AG04450 (cell line): ENCODE data around the gene OR1L6. TPM values are rescaled to one million over a fixed set of nuclear protein-coding genes. Genes with fewer than 3 reads are reported as not detected.

ENCODE experiments used
- CTCF ChIA-PET: fragments of 300-600, 350-600 bp; formaldehyde crosslinking; extraction: SDS; loops from one replicate; lab custom pipeline; 2022; ENCODE audit warnings: antibody characterized with exemption, inconsistent platforms; lab: Charles Lee
- POLR2A ChIA-PET: fragments of 350-600 bp; formaldehyde crosslinking; extraction: SDS; loops from one replicate; lab custom pipeline; 2021; ENCODE audit warnings: antibody characterized with exemption, inconsistent platforms; lab: Yijun Ruan, JAX
- DNase-seq: peaks from one replicate; pipeline ENCODE4 v3.0.0-alpha.2; 2011; ENCODE audit warnings: low read depth, low spot score
- H3K27ac ChIP-seq: one replicate; pipeline ENCODE4 v1.5.1; 2012; ENCODE audit warnings: low read depth, low read length, control low read depth
- H3K27me3 ChIP-seq: one replicate; pipeline ENCODE4 v1.6.0; 2012; ENCODE audit warnings: low read length; ENCODE audit not compliant: control insufficient read depth, insufficient read depth
- H3K4me3 ChIP-seq: 2 replicates; pipeline ENCODE4 v1.5.1; 2011; ENCODE audit warnings: mild to moderate bottlenecking, low read depth, low read length, control low read depth
- H3K9me3 ChIP-seq: 2 replicates; pipeline ENCODE4 v1.5.1; 2012; ENCODE audit warnings: low read length; ENCODE audit not compliant: control insufficient read depth, insufficient read depth
- polyA plus RNA-seq: library from polyadenylated mRNA; depleted of rRNA; stranded (reverse); fragments of >200 nt; gene quantifications from 2 replicates; pipeline ENCODE4 v1.2.3, GENCODE V29; 2011
- TF ChIP-seq, protein P1 (sequence below): IDR thresholded peaks from 2 replicates; pipeline ENCODE4 v1.5.1; 2011; ENCODE audit warnings: low read depth, low read length, control low read depth, inconsistent platforms

The OR1L6 gene
- polyA plus RNA-seq, 1 experiment, result not detected

DNA sequence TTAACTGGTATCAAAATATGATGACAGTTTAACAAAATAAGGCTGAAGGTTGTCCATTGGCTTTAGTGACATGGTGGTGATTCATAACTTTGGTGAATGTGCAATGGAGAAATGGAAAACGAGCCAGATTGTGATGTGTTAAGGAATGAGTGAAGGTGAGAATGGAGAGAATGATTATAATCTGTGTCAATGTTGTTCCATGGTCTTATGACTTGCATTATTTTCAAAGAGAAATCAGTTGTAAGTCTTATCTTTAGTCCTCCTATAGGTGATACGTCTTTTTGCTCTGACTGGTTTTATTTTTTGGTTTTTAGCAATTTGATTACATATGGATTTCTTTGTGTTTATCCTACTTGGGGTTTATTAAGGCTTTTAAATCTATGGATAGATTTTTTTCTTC lies 12.7 kb downstream of the OR1L6 start:
- CTCF ChIA-PET, result no interaction called here
- H3K4me3 ChIP-seq, result no peak overlapping the region
- H3K9me3 ChIP-seq, result no peaks in the 10 kb centered on the region
- TF ChIP-seq, protein P1, sequence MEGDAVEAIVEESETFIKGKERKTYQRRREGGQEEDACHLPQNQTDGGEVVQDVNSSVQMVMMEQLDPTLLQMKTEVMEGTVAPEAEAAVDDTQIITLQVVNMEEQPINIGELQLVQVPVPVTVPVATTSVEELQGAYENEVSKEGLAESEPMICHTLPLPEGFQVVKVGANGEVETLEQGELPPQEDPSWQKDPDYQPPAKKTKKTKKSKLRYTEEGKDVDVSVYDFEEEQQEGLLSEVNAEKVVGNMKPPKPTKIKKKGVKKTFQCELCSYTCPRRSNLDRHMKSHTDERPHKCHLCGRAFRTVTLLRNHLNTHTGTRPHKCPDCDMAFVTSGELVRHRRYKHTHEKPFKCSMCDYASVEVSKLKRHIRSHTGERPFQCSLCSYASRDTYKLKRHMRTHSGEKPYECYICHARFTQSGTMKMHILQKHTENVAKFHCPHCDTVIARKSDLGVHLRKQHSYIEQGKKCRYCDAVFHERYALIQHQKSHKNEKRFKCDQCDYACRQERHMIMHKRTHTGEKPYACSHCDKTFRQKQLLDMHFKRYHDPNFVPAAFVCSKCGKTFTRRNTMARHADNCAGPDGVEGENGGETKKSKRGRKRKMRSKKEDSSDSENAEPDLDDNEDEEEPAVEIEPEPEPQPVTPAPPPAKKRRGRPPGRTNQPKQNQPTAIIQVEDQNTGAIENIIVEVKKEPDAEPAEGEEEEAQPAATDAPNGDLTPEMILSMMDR, result no peak
- POLR2A ChIA-PET, result no interaction called here
- no peaks in the 10 kb centered on the region for H3K27me3 ChIP-seq
- H3K27ac ChIP-seq, result no peak overlapping the region
- DNase-seq, result no peak

DNA sequence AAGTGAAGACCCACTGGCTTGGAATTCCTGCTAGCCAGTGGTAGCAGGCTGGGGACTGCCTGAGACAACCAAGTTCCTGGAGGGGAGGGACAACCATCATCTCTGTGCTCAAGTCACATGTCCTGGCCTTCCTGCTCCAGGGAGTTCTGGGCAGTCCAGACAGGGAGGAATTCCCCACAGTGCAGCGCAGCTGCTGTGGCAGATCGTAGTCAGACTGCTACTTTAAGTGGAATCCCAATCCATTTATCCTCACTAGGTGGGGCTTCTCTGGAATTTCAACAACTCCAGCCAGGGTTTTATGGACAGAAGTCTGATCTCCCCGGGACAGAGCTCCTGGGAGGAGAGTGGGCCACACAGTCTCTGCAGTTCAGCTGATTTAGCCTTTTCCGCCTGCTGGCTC lies 25.7 kb downstream of the OR1L6 start:
- peaks cover 6% of the 10 kb centered on the region for H3K9me3 ChIP-seq
- H3K27me3 ChIP-seq, result no peaks in the 10 kb centered on the region
- POLR2A ChIA-PET, result no interaction called here
- no peak for DNase-seq
- H3K27ac ChIP-seq, result no peak overlapping the region
- H3K4me3 ChIP-seq, result no peak overlapping the region
- CTCF ChIA-PET, result no interaction called here
- TF ChIP-seq, protein P1, result no peak

DNA sequence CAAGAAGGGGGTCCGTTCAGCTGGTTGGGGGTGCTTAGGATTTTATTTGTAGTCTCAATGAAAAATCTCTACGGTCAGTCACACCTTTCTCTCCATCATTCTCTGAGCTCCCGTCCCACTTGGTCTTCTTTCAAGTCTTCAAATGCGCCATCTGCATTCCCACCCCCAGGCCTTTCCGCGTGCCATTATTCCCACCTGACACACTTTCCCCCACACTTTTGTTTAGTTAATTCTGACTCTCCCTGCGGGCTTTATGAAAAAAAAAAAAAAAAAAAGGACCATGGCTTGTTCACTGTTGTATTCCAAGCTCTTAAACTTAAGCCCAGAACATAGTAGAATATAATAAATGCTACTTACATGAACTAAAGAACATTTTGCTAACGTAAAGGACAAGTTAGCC lies 34.9 kb downstream of the OR1L6 start:
- H3K9me3 ChIP-seq, result no peaks in the 10 kb centered on the region
- TF ChIP-seq, protein P1, result no peak
- no peak for DNase-seq
- ChIA-PET CTCF (interaction anchor here (0.5 to 1.5 kb wide), 2 partner anchors 33 to 215 kb away, joined by 3 read pairs; no protein-coding TSS in a partner anchor), POLR2A (interaction anchor here (0.6 kb wide), 2 partner anchors 42 to 441 kb away, joined by 6 to 9 read pairs; no protein-coding TSS in a partner anchor)
- no peak overlapping the region for H3K4me3 ChIP-seq
- H3K27ac ChIP-seq, result no peak overlapping the region
- H3K27me3 ChIP-seq, result no peaks in the 10 kb centered on the region

DNA sequence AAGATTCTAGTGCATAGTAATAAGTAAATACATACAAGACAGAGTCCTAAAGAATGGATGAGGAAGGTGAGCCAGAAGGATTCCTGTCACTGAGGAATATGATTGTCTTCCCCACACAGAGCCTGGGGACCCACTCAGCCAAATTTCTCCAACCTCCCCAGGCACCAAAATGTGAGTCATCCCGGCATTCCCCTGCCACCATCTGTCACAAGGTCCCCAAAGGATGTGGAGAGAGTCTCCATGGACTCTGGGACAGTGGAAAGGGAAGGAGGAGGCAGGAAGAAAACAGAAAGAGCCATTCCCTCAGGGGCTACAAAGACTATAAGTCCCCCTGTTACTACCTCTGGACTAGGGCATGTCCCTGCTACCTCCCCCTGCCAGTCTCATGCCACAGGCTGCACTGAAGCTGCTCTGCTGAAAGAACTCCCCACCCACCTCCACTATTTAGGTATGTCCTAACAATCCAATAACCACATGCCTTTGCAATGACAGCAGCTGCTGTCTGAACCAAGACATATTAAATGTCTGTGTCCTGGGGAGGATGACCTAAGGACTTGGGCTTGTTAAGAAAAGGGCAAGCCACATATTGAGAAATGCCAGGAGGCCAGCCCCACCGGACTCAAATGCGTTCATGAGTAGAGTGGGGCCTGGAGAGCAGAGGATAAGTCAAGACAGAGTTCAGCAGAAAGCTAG lies 36.0 kb downstream of the OR1L6 start:
- no peaks in the 10 kb centered on the region for H3K9me3 ChIP-seq
- no peak overlapping the region for H3K4me3 ChIP-seq
- no peak overlapping the region for H3K27ac ChIP-seq
- TF ChIP-seq, protein P1, result no peak
- CTCF ChIA-PET, result interaction anchor here (1.5 to 1.6 kb wide), 3 partner anchors 32 to 313 kb away, joined by 3 to 6 read pairs (median 4); no protein-coding TSS in a partner anchor
- POLR2A ChIA-PET, result interaction anchor here (0.6 kb wide), 2 partner anchors 205 to 459 kb away, joined by 3 to 9 read pairs; no protein-coding TSS in a partner anchor
- DNase-seq, result peak; percentile 68
- H3K27me3 ChIP-seq, result no peaks in the 10 kb centered on the region

DNA sequence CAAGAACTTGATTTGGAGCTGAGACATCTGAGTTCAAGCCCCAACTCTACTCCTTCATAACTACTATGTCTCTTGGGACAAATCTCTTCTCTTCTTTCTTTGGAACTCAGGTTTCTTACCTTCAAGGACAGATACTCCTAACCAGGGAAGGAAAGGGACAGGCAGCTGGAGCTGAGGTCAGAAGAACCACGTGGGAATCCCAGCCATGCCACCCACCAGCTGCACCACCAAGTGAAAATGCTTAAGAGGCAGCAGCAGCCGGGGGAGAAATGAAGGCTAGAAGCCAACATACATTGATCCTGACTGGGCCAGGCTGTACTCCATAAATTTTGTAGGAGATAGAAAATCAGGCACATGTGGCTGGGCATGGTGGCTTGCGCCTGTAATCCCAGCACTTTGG lies 37.1 kb downstream of the OR1L6 start:
- Histone ChIP-seq H3K9me3 (no peaks in the 10 kb centered on the region), H3K4me3 (no peak overlapping the region), H3K27ac (no peak overlapping the region), H3K27me3 (no peaks in the 10 kb centered on the region)
- ChIA-PET CTCF (interaction anchor here (1.6 kb wide), 2 partner anchors 280 to 314 kb away, joined by 4 to 6 read pairs; no protein-coding TSS in a partner anchor), POLR2A (no interaction called here)
- TF ChIP-seq, protein P1, result no peak
- DNase-seq, result no peak
